Lung (tissue), 10 donors: Measurements from ENCODE around the gene RNU1-3. TPM values are rescaled to one million over a fixed set of nuclear protein-coding genes. Genes with fewer than 3 reads are reported as not detected.
A peak's percentile ranks its signal among the peaks of the same experiment; 100 is the strongest.
"Not testable (repeated sequence)": the region's sequence is repeated elsewhere in the genome, so short reads cannot be mapped to it uniquely, and the experiment has no call there.

Experiments
- ATAC-seq: fragments of 200-7000 bp; cut with Tn5 transposase; one replicate; pipeline ENCODE4 v1.9.1; 2020; ENCODE audit warnings: moderate number of reproducible peaks; ENCODE audit not compliant: insufficient read depth, low FRiP score
- DNase-seq, 3 donors: peaks; one replicate each; pipeline ENCODE4 v3.0.0-alpha.2; 2013 to 2017
- H3K27ac ChIP-seq, 2 donors: one replicate each; pipeline ENCODE4 v1.5.1; 2013; ENCODE audit warnings: mild to moderate bottlenecking in 2 of 2, moderate library complexity in 2 of 2, control low read depth in 1 of 2, inconsistent platforms in 1 of 2, low read depth in 1 of 2, low read length in 1 of 2
- H3K27me3 ChIP-seq, 3 donors: one replicate each; pipeline ENCODE4 v1.5.1; 2013; ENCODE audit warnings: low read length in 2 of 3; ENCODE audit not compliant: control insufficient read depth in 3 of 3, insufficient read depth in 3 of 3
- H3K36me3 ChIP-seq, 4 donors: one replicate each; pipeline ENCODE4 v1.5.1; 2013; ENCODE audit warnings: low read length in 4 of 4, mild to moderate bottlenecking in 1 of 4, moderate library complexity in 1 of 4; ENCODE audit not compliant: control insufficient read depth in 4 of 4, insufficient read depth in 4 of 4
- H3K4me1 ChIP-seq, 5 donors: one replicate each; pipeline ENCODE4 v1.5.1; 2013; ENCODE audit warnings: low read length in 5 of 5, mild to moderate bottlenecking in 2 of 5, moderate library complexity in 1 of 5; ENCODE audit not compliant: control insufficient read depth in 5 of 5, insufficient read depth in 5 of 5
- H3K4me3 ChIP-seq: one replicate; pipeline ENCODE4 v1.5.1; 2013; ENCODE audit warnings: mild to moderate bottlenecking, control low read depth, moderate library complexity
- H3K9ac ChIP-seq, 2 donors: one replicate each; pipeline ENCODE4 v1.5.1; 2013; ENCODE audit warnings: low read length in 2 of 2, control low read depth in 1 of 2; ENCODE audit not compliant: insufficient read depth in 1 of 2
- H3K9me3 ChIP-seq, 4 donors: one replicate each; pipeline ENCODE4 v1.5.1; 2013; ENCODE audit warnings: low read length in 3 of 4, mild to moderate bottlenecking in 1 of 4, moderate library complexity in 1 of 4; ENCODE audit not compliant: control insufficient read depth in 4 of 4, insufficient read depth in 3 of 4
- WGBS, 2 donors: extraction: QIAGEN DNeasy Blood & Tissue Kit; methylation state at CpG; one replicate each; pipeline ENCODE4 v1.1.7; 2013; 5-methylcytosine and 5-hydroxymethylcytosine counted together
- polyA plus RNA-seq, 2 donors: library from polyadenylated mRNA; stranded (reverse); fragments of 200-250 nt; gene quantifications; one replicate each; pipeline ENCODE4 v1.2.1, GENCODE V29; 2013
- total RNA-seq, 2 donors: library from RNA; depleted of rRNA in 1 of 2; stranded (reverse); fragments of >200 nt in 1 of 2; gene quantifications; one replicate each; pipeline ENCODE4 v1.2.1, GENCODE V29; 2014 to 2021
- donor health status: Bipolar disorder and iron deficiency.
- donor health status: healthy.
- donor health status: DM: yes; HTN: yes; CAD: no.

RNU1-3 gene
- total and polyA plus RNA-seq, 4 donors: under 0.01 to 3,134 TPM; not detected in 2

DNA sequence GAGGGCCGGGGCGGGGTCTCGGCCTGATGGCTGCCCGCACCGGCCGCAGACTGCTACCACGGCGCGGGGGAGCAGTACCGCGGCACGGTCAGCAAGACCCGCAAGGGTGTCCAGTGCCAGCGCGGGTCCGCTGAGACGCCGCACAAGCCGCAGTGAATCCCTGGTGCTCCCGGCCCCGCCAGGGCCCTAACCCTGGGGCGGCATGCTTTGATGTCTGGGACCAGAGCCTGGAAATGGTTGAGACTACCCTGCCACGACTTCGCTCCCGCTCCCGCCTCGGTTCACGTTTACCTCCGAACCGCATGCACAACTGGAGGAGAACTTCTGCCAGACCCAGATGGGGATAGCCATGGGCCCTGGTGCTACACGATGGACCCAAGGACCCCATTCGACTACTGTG, 18.5 kb downstream of the RNU1-3 start:
- not testable (repeated sequence) for H3K27ac ChIP-seq, ATAC-seq, H3K9ac ChIP-seq, H3K36me3 ChIP-seq, H3K4me3 ChIP-seq, H3K9me3 ChIP-seq, H3K27me3 ChIP-seq
- 32 to 56% methylated on average over 11 to 25 of the region's 32 CpGs for WGBS, 2 donors
- DNase-seq: peak in 1 of 3 donors; percentile 24
- peaks cover 4 to 18% (median 7%) of the 10 kb centered on the region in 5 donors for H3K4me1 ChIP-seq

GRCh38 chr1:16647179-16648176, 19.3 kb downstream of the RNU1-3 start:
- 5% methylated on average over 43 to 49 of the region's 84 CpGs for WGBS, 2 donors
- not testable (repeated sequence) for H3K9me3 ChIP-seq, H3K4me3 ChIP-seq

DNA sequence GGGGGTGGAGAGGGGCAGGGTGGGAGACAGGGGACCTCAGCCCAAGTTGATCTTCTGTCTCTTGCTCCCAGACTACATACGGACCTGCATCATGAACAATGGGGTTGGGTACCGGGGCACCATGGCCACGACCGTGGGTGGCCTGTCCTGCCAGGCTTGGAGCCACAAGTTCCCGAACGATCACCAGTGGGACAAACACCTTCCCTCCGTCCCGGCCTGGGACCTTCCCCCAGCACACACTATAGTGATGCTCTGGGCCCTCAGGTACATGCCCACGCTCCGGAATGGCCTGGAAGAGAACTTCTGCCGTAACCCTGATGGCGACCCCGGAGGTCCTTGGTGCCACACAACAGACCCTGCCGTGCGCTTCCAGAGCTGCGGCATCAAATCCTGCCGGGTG, 20.0 kb downstream of the RNU1-3 start:
- peaks cover 4 to 27% (median 9%) of the 10 kb centered on the region in 5 donors for H3K4me1 ChIP-seq
- WGBS, 2 donors: 51 to 95% methylated on average over 8 of the region's 17 CpGs
- not testable (repeated sequence) for H3K4me3 ChIP-seq, ATAC-seq, DNase-seq, H3K27me3 ChIP-seq, H3K9me3 ChIP-seq, H3K9ac ChIP-seq, H3K27ac ChIP-seq, H3K36me3 ChIP-seq

More at GRCh38 chr1:16647179-16648176, 19.3 kb downstream of the RNU1-3 start:
- peak; percentile 40 for ATAC-seq
- H3K36me3 ChIP-seq, H3K9ac ChIP-seq, H3K27me3 ChIP-seq, H3K27ac ChIP-seq, DNase-seq: not testable (repeated sequence)
- peaks cover 4 to 26% (median 9%) of the 10 kb centered on the region in 5 donors for H3K4me1 ChIP-seq

DNA sequence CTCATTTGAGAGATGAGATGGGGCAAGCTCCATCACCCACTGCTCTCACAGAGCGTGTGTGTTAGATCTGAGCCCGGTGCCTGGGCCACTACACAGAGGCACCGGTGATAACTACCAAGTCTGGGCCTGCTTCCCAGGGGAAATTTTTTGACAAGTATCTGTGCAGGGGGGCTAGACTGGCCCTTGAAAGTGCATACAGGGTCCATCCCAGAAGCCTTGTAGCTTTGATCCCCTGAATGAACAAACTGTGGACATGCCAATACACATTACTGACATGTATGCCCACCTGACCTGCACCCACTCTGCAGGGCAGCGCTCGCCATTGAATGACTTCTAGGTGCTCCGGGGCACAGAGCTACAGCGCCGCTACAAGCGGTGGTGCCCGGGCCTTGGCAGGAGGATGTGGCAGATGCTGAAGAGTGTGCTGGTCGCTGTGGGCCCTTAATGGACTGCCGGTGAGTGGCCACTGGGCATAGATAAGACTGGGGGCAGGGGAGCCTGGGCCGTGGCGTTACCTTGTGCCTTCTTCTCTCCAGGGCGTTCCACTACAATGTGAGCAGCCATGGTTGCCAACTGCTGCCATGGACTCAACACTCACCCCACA, 20.6 kb downstream of the RNU1-3 start:
- not testable (repeated sequence) for ATAC-seq, H3K9ac ChIP-seq

GRCh38 chr1:16645271-16646060, 21.3 kb downstream of the RNU1-3 start:
- not testable (repeated sequence) for H3K27me3 ChIP-seq, H3K9me3 ChIP-seq, ATAC-seq, H3K4me3 ChIP-seq, H3K27ac ChIP-seq
- H3K4me1 ChIP-seq: peaks cover 4 to 27% (median 9%) of the 10 kb centered on the region in 5 donors
- peaks cover 0 to 12% (median 0%) of the 10 kb centered on the region in 4 donors for H3K36me3 ChIP-seq
- H3K9ac ChIP-seq: peak overlapping the region in 1 of 2 donors; percentile 85
- DNase-seq: peak in 1 of 3 donors; percentile 12
- WGBS, 2 donors: 79 to 83% methylated on average over 7 of the region's 7 CpGs

More for the DNA sequence above, 20.6 kb downstream of the RNU1-3 start:
- WGBS, 2 donors: 88 to 93% methylated on average over 14 to 15 of the region's 15 CpGs
- H3K9me3 ChIP-seq, H3K27ac ChIP-seq, H3K4me3 ChIP-seq, H3K27me3 ChIP-seq: not testable (repeated sequence)
- Histone ChIP-seq H3K4me1 (peaks cover 4 to 27% (median 9%) of the 10 kb centered on the region in 5 donors), H3K36me3 (peaks cover 0 to 12% (median 0%) of the 10 kb centered on the region in 4 donors)
- DNase-seq: peak in 1 of 3 donors; percentile 13
